Esophagus muscularis mucosa (tissue), 4 donors: ENCODE data around the gene MAP3K9.

Experiments
- CTCF ChIP-seq, 3 experiments: fragments of 200-600 bp in 2 of 3; fragments of 450-650 bp in 1 of 3; sonication (generic) in 2 of 3; IDR thresholded peaks; one replicate each; pipeline ENCODE4 v1.5.1; 2017 to 2019; ENCODE audit warnings: antibody characterized with exemption in 3 of 3, mild to moderate bottlenecking in 2 of 3, moderate library complexity in 1 of 3
- EP300 ChIP-seq: sonication (generic); formaldehyde crosslinking; IDR thresholded peaks from one replicate; pipeline ENCODE4 v1.6.1; 2017; ENCODE audit warnings: antibody characterized with exemption
- POLR2A ChIP-seq: fragments of 450-650 bp; IDR thresholded peaks from one replicate; pipeline ENCODE4 v1.6.1; 2017; ENCODE audit warnings: antibody characterized with exemption, moderate library complexity, mild to moderate bottlenecking, low read depth
- POLR2AphosphoS5 ChIP-seq, 2 donors: sonication (generic); formaldehyde crosslinking; IDR thresholded peaks; one replicate each; pipeline ENCODE4 v1.6.1; 2017; ENCODE audit warnings: antibody characterized with exemption in 2 of 2

- no peak for TF ChIP-seq CTCF (IDR thresholded peaks at IDR 0.05)
- TF ChIP-seq POLR2AphosphoS5 (IDR thresholded peaks at IDR 0.05), result no peak
- no peak for TF ChIP-seq POLR2A
- TF ChIP-seq EP300, result no peak
Measured at GRCh38 chr14:70796551-70796950, 12.8 kb downstream of the MAP3K9 start.
